ENCODE measurements around the gene ADARB1.

Gene ADARB1

GRCh38 chr21:45034556-45035476 is 39.6 kb upstream of the ADARB1 start:
- TF ChIP-seq, protein P1, sequence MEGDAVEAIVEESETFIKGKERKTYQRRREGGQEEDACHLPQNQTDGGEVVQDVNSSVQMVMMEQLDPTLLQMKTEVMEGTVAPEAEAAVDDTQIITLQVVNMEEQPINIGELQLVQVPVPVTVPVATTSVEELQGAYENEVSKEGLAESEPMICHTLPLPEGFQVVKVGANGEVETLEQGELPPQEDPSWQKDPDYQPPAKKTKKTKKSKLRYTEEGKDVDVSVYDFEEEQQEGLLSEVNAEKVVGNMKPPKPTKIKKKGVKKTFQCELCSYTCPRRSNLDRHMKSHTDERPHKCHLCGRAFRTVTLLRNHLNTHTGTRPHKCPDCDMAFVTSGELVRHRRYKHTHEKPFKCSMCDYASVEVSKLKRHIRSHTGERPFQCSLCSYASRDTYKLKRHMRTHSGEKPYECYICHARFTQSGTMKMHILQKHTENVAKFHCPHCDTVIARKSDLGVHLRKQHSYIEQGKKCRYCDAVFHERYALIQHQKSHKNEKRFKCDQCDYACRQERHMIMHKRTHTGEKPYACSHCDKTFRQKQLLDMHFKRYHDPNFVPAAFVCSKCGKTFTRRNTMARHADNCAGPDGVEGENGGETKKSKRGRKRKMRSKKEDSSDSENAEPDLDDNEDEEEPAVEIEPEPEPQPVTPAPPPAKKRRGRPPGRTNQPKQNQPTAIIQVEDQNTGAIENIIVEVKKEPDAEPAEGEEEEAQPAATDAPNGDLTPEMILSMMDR (IDR thresholded peaks at IDR 0.05; ENCODE audit: low read length, missing control alignments): no peak
- DNase-seq (ENCODE audit: low read depth): no peak
- H3K4me3 ChIP-seq (replicated peaks; ENCODE audit: low read depth, low read length): no peak overlapping the region

- no peak overlapping the region for H3K4me3 ChIP-seq (replicated peaks; ENCODE audit: low read depth, low read length)
- TF ChIP-seq, protein P1 (IDR thresholded peaks at IDR 0.05; ENCODE audit: low read length, missing control alignments): no peak
- no peak for DNase-seq (ENCODE audit: low read depth)
Observed at GRCh38 chr21:45035477-45035848, 38.9 kb upstream of the ADARB1 start.

GRCh38 chr21:45036630-45037029 is 37.8 kb upstream of the ADARB1 start:
- DNase-seq (ENCODE audit: low read depth): no peak
- TF ChIP-seq, protein P1 (IDR thresholded peaks at IDR 0.05; ENCODE audit: low read length, missing control alignments): no peak
- no peak overlapping the region for H3K4me3 ChIP-seq (replicated peaks; ENCODE audit: low read depth, low read length)

GRCh38 chr21:45037986-45038385 is 36.4 kb upstream of the ADARB1 start:
- H3K4me3 ChIP-seq (replicated peaks; ENCODE audit: low read depth, low read length): no peak overlapping the region
- no peak for DNase-seq (ENCODE audit: low read depth)
- TF ChIP-seq, protein P1 (IDR thresholded peaks at IDR 0.05; ENCODE audit: low read length, missing control alignments): no peak

GRCh38 chr21:45039317-45040156 is 34.8 kb upstream of the ADARB1 start:
- H3K4me3 ChIP-seq (replicated peaks; ENCODE audit: low read depth, low read length): no peak overlapping the region
- no peak for DNase-seq (ENCODE audit: low read depth)
- TF ChIP-seq, protein P1 (IDR thresholded peaks at IDR 0.05; ENCODE audit: low read length, missing control alignments): no peak

GRCh38 chr21:45040157-45040711 is 34.1 kb upstream of the ADARB1 start:
- H3K4me3 ChIP-seq (replicated peaks; ENCODE audit: low read depth, low read length): no peak overlapping the region
- DNase-seq (ENCODE audit: low read depth): no peak
- TF ChIP-seq, protein P1 (IDR thresholded peaks at IDR 0.05; ENCODE audit: low read length, missing control alignments): no peak
